IPS-15b (cell line): Measurements from ENCODE around the gene EPAS1.

Experiments used
- H3K27me3 ChIP-seq: one replicate; pipeline ENCODE4 v1.6.1; 2013; ENCODE audit warnings: low read length; ENCODE audit not compliant: control insufficient read depth, insufficient read depth
- H3K36me3 ChIP-seq: one replicate; pipeline ENCODE4 v1.6.1; 2013; ENCODE audit warnings: low read length; ENCODE audit not compliant: control insufficient read depth, insufficient read depth
- H3K4me1 ChIP-seq: one replicate; pipeline ENCODE4 v1.6.1; 2013; ENCODE audit warnings: mild to moderate bottlenecking, low read length; ENCODE audit not compliant: control insufficient read depth, insufficient read depth
- H3K4me3 ChIP-seq: one replicate; pipeline ENCODE4 v1.5.1; 2013; ENCODE audit warnings: low read depth, low read length
- H3K9ac ChIP-seq: one replicate; pipeline ENCODE4 v1.6.1; 2013; ENCODE audit warnings: low read depth, mild to moderate bottlenecking, low read length
- H3K9me3 ChIP-seq: one replicate; pipeline ENCODE4 v1.6.1; 2013; ENCODE audit warnings: mild to moderate bottlenecking, low read length; ENCODE audit not compliant: control insufficient read depth, insufficient read depth

The EPAS1 gene

GRCh38 chr2:46416739-46417403, 119.7 kb downstream of the EPAS1 start:
- Histone ChIP-seq H3K4me3 (no peak overlapping the region), H3K27me3 (no peaks in the 10 kb centered on the region), H3K9me3 (no peaks in the 10 kb centered on the region), H3K9ac (no peak overlapping the region), H3K4me1 (no peaks in the 10 kb centered on the region), H3K36me3 (no peaks in the 10 kb centered on the region)

- no peaks in the 10 kb centered on the region for H3K4me1 ChIP-seq
- no peaks in the 10 kb centered on the region for H3K27me3 ChIP-seq
- H3K9ac ChIP-seq: no peak overlapping the region
- no peak overlapping the region for H3K4me3 ChIP-seq
- no peaks in the 10 kb centered on the region for H3K9me3 ChIP-seq
- no peaks in the 10 kb centered on the region for H3K36me3 ChIP-seq
These were observed 123.7 kb downstream of the EPAS1 start for GRCh38 chr2:46420945-46421344.

GRCh38 chr2:46421361-46421760, 124.2 kb downstream of the EPAS1 start:
- Histone ChIP-seq H3K36me3 (no peaks in the 10 kb centered on the region), H3K9ac (no peak overlapping the region), H3K9me3 (no peaks in the 10 kb centered on the region), H3K4me3 (no peak overlapping the region), H3K27me3 (no peaks in the 10 kb centered on the region), H3K4me1 (no peaks in the 10 kb centered on the region)

GRCh38 chr2:46422717-46423394, 125.6 kb downstream of the EPAS1 start:
- Histone ChIP-seq H3K36me3 (no peaks in the 10 kb centered on the region), H3K4me1 (no peaks in the 10 kb centered on the region), H3K9ac (no peak overlapping the region), H3K27me3 (no peaks in the 10 kb centered on the region), H3K4me3 (no peak overlapping the region), H3K9me3 (no peaks in the 10 kb centered on the region)

- no peak overlapping the region for H3K4me3 ChIP-seq
- no peaks in the 10 kb centered on the region for H3K36me3 ChIP-seq
- H3K9me3 ChIP-seq: no peaks in the 10 kb centered on the region
- no peak overlapping the region for H3K9ac ChIP-seq
- H3K4me1 ChIP-seq: no peaks in the 10 kb centered on the region
- H3K27me3 ChIP-seq: no peaks in the 10 kb centered on the region
These were observed 127.7 kb downstream of the EPAS1 start for GRCh38 chr2:46424937-46425336.

GRCh38 chr2:46428911-46429436, 131.8 kb downstream of the EPAS1 start:
- Histone ChIP-seq H3K9me3 (no peaks in the 10 kb centered on the region), H3K4me3 (no peak overlapping the region)

GRCh38 chr2:46430413-46430812, 133.2 kb downstream of the EPAS1 start:
- H3K4me1 ChIP-seq: no peaks in the 10 kb centered on the region
- no peak overlapping the region for H3K4me3 ChIP-seq
- H3K9me3 ChIP-seq: no peaks in the 10 kb centered on the region
- H3K27me3 ChIP-seq: no peaks in the 10 kb centered on the region
- H3K36me3 ChIP-seq: no peaks in the 10 kb centered on the region
- no peak overlapping the region for H3K9ac ChIP-seq

More at GRCh38 chr2:46428911-46429436, 131.8 kb downstream of the EPAS1 start:
- Histone ChIP-seq H3K27me3 (no peaks in the 10 kb centered on the region), H3K36me3 (no peaks in the 10 kb centered on the region), H3K4me1 (no peaks in the 10 kb centered on the region), H3K9ac (no peak overlapping the region)

GRCh38 chr2:46430992-46431391, 133.8 kb downstream of the EPAS1 start:
- Histone ChIP-seq H3K27me3 (no peaks in the 10 kb centered on the region), H3K36me3 (no peaks in the 10 kb centered on the region), H3K9ac (no peak overlapping the region), H3K4me3 (no peak overlapping the region), H3K9me3 (no peaks in the 10 kb centered on the region), H3K4me1 (no peaks in the 10 kb centered on the region)

GRCh38 chr2:46431481-46432235, 134.5 kb downstream of the EPAS1 start:
- Histone ChIP-seq H3K9ac (no peak overlapping the region), H3K27me3 (no peaks in the 10 kb centered on the region), H3K4me1 (no peaks in the 10 kb centered on the region), H3K9me3 (no peaks in the 10 kb centered on the region), H3K36me3 (no peaks in the 10 kb centered on the region), H3K4me3 (no peak overlapping the region)

- no peaks in the 10 kb centered on the region for H3K9me3 ChIP-seq
- H3K36me3 ChIP-seq: no peaks in the 10 kb centered on the region
- H3K9ac ChIP-seq: no peak overlapping the region
- no peak overlapping the region for H3K4me3 ChIP-seq
- H3K27me3 ChIP-seq: no peaks in the 10 kb centered on the region
- H3K4me1 ChIP-seq: no peaks in the 10 kb centered on the region
These were observed 137.7 kb downstream of the EPAS1 start for GRCh38 chr2:46434851-46435273.

- Histone ChIP-seq H3K9me3 (no peaks in the 10 kb centered on the region), H3K27me3 (no peaks in the 10 kb centered on the region), H3K36me3 (no peaks in the 10 kb centered on the region), H3K4me1 (no peaks in the 10 kb centered on the region), H3K9ac (no peak overlapping the region), H3K4me3 (no peak overlapping the region)
These were observed 138.1 kb downstream of the EPAS1 start for GRCh38 chr2:46435353-46435752.
